Stimulated activated CD4-positive, alpha-beta T cell treated with anti-CD3 and anti-CD28 coated beads, Interleukin-4, amount 100 ng/mL, for 1 hour (primary cell): ENCODE data around the gene E2F2.
"Not testable (repeated sequence)": the region's sequence is repeated elsewhere in the genome, so short reads cannot be mapped to it uniquely, and the experiment has no call there.

Source experiments
- DNase-seq: peaks from one replicate; pipeline ENCODE4 v3.0.0-alpha.2; 2020

Gene E2F2

DNA sequence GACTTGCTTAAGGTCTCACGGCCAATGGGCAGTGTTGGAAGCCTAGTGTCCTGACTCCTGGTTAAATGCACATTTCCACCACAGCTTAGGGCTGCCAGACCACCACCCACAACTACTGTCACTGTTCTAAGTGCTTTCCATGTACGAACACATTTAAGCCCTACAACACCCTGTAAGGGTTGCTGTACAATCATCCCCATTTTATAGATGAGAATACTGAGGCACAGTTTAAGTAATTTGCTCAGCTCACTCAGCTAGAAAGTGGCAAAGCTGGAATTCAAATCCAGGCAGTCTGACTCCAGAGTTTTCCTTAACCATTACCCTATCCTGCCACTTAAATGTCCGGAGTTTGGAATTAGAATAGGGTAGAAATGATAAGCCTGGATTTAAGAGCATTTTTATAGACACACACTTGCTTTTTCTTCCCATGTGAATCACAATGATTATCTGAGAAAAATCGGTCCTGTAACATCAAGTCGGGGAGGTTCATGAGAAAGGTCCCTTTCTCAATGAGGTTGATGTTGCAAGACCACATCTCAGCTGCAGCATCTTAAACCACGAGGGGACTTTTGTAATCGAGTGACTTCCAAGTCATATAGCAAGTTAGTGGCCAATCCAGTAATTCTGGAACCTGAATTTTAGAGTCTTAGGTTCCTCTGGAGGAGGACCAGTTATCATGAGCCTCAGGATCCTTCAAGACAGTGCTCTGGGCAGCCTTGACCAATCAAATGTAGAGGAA lies 8.6 kb downstream of the E2F2 start:
- no peak for DNase-seq

DNA sequence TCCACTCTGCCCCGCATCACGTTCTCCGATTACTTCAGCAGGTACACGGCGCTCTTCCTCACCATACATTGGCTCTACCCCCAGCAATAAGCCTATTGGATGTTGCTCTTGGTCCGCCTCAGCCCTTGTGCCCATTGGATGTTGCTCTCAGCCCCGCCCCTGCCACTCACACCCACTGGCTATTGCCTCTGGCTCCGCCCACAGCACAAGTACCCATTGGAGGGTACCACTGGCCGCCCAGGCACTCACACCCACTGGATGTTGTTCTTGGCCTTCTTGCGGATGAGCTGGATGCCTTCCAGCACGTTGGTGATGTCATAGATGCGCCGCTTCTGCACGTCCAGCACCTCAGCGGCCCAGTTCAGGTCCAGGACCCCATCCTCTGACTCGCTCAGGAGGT lies 9.4 kb downstream of the E2F2 start:
- DNase-seq = no peak

DNA sequence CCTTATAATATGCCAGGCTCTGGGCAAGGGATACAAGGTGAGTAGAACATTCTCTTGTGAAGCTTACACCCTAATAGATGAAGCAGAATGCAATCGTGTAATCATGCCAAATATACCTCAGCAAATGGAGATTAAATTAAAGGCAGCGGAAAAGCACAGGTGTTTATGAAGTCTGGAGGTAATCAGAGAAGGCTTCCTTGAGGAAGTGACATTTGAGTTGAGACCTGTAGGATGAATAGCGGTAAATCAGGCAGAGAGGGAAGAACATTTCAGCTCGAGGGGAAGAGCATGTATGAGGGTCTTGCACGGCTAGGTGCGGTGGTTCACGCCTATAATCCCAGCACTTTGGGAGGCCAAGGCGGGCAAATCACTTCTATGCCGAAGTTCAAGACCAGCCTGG lies 13.5 kb downstream of the E2F2 start:
- DNase-seq = no peak

- DNase-seq = no peak
Measured at GRCh38 chr1:23515905-23516304, 15.1 kb downstream of the E2F2 start.

DNA sequence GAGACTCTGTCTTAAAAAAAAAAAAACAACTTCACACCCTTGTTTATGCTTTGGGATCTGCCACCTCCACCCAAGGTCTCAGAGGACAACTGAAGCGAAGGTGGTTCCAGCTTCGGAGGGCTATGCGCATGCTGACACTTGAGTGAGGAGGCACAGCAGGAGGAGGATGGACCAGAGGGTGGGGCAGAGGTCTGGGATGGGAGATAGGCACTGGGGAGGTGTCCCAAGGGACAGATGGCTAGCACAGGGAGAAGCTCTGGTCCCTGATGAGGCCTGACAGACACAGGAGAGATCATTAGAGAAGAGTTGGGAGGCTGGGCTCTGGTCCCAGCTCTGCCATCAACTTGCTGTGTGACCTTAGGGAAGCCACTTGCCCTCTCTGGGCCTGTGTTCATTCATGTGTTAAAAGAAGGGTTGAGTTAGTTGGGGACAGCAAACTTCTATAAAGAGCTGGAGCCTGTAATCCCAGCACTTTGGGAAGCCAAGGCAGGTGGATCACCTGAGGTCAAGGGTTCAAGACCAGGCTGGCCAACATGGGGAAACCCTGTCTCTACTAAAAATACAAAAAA lies 16.8 kb downstream of the E2F2 start:
- DNase-seq = no peak

- no peak for DNase-seq
Measured at GRCh38 chr1:23509896-23510295, 21.1 kb downstream of the E2F2 start.

DNA sequence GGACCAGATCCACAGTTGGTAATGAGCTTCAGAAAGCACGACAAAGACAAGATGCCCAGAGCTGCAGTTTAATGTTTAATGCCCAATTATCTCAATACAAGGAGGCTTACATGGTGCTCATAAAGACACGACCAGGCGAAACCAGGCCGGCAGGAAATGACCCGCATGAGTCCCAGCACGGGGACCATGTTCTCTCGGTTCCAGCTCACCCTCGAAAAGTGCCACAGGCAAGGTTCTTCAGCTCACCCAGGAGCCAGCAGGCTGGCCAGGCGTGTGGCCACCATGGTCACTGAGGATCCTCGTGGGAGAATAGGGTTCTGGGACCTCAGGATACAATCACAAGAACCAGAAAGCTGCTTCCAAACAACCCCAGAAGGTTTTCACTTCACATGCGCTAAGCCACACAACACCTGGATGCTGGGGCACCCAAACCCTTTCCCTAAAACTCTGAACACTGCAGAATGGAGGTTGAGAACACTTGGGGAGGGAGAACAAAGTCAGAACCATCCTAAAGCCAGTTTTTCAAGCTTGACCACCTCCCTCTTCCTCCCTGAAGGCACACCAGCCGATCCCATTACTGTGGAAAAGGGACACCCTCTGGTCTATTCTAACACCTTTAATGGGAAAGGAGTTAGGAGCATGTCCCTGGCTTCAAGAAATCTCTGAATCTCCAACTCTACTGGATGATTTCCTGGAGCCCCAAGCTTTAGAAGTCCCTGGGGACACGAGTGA lies 24.5 kb downstream of the E2F2 start:
- DNase-seq = no peak

DNA sequence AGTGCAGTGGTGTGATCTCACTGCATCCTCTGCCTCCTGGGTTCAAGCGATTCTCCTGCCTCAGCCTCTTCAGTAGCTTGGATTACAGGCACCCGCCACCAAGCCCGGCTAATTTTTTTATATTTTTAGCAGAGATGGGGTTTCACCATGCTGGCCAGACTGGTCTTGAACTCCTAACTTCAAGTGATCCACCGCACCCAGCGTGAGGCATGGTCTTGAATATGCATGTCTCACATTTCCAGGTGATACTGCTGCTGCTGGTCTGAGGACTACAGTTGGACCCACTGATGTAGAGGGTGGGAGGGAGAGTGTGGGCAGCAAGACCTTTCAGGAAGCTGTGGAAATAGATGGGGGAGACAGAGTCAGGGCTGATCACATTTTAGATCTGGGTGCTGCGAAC lies 25.2 kb downstream of the E2F2 start:
- no peak for DNase-seq

GRCh38 chr1:23504156-23504555 lies 26.9 kb downstream of the E2F2 start:
- not testable (repeated sequence) for DNase-seq

DNA sequence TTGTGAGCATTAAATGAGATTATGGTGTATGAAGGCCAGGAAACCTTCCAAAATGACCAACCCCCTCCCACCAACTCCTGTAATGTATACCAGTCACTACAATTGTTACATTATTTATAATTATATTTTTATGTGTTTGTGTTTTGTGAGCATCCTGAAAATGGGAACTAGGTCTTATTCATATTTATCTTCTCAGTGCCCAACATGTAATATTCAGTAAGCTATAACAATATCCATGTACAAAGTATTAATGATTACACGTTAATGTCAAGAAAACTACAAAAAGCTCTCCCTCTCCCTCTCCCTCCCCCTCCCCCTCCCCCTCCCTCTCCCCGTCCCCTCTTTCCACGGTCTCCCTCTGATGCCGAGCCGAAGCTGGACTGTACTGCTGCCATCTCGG lies 28.1 kb downstream of the E2F2 start:
- no peak for DNase-seq

GRCh38 chr1:23500466-23500865 lies 30.6 kb downstream of the E2F2 start:
- no peak for DNase-seq

DNA sequence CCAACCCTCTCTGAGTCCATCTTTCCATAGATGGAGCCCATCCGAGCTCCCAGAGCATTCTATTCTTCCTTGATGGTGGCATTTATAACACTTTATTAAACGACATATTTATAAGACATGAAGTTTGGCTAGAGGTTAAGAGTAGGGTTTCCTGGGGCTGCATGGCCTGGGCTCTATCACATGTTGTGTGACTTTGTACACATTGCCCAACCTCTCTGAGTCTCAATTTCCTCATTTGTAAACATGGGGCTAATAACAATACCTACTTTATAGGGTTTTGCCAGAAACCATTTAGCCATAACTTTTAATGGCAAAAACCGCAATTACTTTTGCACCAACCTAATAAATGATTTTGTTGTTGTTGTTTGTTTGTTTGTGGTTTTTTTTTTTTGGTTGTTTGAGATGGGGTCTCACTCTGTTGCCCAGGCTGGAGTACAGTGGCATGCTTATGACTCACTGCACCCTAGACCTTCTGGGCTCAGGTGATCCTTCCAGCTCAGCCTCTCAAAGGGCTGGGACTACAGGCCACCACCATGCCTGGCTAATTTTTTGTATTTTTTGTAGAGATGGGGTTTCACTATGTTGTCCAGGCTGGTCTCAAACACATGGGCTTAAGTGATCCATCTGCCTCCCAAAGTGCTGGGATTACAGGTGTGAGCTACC lies 33.1 kb downstream of the E2F2 start:
- DNase-seq = no peak

DNA sequence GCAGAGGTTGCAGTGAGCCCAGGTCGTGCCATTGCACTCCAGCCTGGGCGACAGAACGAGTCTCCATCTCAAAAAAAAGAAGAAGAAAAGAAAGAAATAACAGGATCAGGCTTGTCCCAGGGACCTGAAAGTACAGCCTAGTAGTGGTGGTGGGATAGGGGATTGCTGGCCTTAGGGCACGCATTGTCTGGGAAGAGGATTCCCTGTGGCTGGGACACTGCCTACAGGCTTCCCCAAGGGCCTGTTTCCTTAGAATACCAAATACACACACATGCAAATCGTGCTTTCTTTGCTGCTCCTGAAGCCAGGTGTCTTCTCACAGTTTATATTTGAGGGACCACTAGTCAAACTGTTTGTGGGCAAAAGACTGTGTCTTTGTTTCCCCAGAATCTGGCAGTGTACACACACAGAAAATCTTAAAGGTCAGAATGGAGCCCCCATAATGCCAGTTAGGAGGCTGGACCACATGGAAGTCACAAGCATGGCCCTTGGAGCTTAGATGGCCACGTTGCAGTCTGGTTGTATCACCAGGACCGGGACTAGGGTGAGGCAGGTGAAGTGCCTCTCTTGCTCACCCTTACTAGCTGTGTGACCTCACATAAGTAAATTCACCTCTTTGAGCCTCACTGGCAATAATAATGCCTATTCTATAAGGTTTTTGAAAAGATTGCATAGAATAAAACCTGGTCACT lies 34.4 kb downstream of the E2F2 start:
- no peak for DNase-seq

GRCh38 chr1:23494836-23495235 lies 36.2 kb downstream of the E2F2 start:
- not testable (repeated sequence) for DNase-seq

- DNase-seq = not testable (repeated sequence)
Measured at GRCh38 chr1:23492776-23493175, 38.3 kb downstream of the E2F2 start.

- no peak for DNase-seq
Measured at GRCh38 chr1:23492132-23492720, 38.8 kb downstream of the E2F2 start.

DNA sequence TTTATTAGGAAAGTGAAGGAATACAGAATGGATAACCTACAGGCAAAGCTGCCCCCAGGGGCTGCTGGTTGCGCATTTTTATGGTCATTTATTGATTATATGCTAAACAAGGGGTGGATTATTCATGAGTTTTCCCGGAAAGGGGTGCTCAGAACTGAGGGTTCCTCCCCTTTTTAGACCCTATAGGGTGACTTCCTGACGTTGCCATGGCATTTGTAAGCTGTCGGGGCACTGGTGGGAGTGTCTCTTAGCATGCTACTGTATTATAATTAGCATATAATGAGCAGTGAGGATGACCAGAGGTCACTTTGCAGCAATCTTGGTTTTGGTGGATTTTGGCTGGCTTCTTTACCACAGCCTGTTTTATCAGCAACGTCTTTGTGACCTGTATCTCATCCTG lies 41.2 kb downstream of the E2F2 start:
- no peak for DNase-seq

- DNase-seq = no peak
Measured at GRCh38 chr1:23485002-23485332, 46.1 kb downstream of the E2F2 start.

DNA sequence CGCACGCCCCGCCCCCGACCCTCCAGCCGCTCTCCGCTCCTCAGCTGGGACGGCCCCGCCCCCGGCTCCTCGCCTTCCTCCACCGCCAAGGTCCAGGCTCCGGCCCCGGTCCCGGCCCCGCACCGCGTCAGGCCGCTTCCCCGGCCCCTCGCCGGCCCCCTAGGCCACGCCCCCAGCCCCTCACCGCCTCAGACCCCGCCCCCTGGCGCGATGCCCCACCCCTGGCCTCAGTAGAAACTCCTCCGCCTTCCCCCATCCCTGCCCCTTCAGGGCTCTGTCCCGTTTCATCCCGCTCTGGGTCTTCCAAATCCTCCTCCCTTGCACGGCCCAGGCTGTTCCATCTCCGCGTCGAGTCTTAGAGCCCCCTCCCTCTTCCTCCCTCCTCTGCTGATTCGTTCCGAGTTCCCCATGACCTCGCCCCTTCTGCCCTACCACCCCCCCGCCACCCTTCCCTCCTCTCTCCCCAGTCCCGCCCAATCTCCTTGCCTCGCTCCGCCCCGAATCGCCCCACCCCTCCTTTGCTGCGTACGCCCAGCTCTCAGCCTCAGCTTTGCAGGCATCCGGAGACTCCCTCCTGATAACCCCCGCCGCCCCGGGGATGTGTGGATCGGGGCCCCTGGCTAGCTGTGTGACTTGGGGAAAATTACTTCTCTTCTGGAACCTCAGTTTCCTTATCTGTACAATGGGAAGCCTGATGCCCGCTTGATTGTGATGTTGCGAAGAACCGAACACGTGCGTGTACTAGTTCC lies 46.6 kb downstream of the E2F2 start:
- DNase-seq = peak; percentile 91

DNA sequence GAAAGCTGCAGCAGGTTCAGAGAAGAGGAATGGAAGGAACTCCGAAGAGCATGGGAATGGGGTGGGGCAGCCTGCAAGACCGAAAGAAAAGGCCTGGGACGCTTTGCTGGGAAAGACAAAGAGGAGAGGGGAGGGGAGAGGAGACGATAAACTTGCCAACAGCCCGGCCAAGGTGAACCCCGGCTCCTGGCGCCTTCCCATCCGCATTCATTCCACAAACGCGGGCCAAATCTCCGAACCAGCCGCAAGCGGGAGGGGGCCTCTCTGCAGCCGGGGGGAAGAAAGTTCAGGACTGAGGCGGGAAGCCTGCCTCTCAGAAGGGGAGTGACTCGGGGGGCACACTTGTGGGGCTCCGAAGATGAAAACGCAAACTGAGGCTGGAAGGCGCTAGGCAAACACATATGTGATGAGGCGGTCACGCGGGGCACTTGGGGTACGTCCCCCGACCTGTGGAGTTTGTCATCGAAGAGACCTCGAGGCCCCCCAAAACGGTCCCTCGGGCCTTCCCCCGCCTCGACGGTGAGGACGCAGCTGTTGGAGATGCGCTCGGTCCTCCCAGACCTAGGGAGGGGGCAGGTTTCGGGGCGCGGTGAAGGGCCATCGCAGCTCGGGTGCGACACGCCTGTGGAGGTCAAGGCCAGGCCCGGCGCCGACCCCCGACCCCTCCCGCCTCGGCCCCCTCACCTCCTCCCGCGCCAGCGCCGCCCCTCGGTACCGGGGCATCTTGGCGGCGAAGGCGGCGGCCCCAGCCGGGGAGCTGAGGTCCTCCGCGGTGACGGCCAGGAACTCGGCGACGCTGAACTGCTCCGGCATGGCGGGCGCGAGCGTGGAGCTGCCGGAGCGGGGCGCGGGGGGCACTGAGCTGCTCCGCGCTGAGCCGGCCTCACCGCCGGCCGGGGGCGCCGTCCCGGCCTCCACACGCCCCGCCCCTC lies 47.4 kb downstream of the E2F2 start, which contains the start of gene ASAP3:
ASAP3 (minus strand) TSS at position 859 of the 932 bp plus-strand sequence; CDS start at position 813, 46 bp downstream.
- DNase-seq = no peak

GRCh38 chr1:23481904-23482303 lies 49.1 kb downstream of the E2F2 start:
- DNase-seq = no peak
